Fibroblast of lung (primary cell): ENCODE data around the gene CACNB2.

Experiments used
- EZH2 ChIP-seq: IDR thresholded peaks from 2 replicates; pipeline ENCODE4 v1.5.1; 2012; ENCODE audit warnings: low read length, control low read depth, mild to moderate bottlenecking; ENCODE audit errors: missing control alignments
- TF ChIP-seq, protein P1 (sequence below), 2 donors: IDR thresholded peaks in 1 of 2; conservative IDR thresholded peaks in 1 of 2; 1 replicate in 1 of 2; 2 replicates in 1 of 2; pipeline ENCODE4 v1.5.1; 2011 to 2012; ENCODE audit warnings: low read length in 2 of 2, control low read depth in 1 of 2, inconsistent platforms in 1 of 2, low read depth in 1 of 2, mild to moderate bottlenecking in 1 of 2

GRCh38 chr10:18364987-18365775 is 225.0 kb downstream of the CACNB2 start:
- TF ChIP-seq, protein P1, sequence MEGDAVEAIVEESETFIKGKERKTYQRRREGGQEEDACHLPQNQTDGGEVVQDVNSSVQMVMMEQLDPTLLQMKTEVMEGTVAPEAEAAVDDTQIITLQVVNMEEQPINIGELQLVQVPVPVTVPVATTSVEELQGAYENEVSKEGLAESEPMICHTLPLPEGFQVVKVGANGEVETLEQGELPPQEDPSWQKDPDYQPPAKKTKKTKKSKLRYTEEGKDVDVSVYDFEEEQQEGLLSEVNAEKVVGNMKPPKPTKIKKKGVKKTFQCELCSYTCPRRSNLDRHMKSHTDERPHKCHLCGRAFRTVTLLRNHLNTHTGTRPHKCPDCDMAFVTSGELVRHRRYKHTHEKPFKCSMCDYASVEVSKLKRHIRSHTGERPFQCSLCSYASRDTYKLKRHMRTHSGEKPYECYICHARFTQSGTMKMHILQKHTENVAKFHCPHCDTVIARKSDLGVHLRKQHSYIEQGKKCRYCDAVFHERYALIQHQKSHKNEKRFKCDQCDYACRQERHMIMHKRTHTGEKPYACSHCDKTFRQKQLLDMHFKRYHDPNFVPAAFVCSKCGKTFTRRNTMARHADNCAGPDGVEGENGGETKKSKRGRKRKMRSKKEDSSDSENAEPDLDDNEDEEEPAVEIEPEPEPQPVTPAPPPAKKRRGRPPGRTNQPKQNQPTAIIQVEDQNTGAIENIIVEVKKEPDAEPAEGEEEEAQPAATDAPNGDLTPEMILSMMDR (conservative IDR thresholded peaks at IDR 0.05 in 1 of 2, IDR thresholded peaks at IDR 0.05 in 1 of 2; ENCODE audit: low read depth in 1 of 2, low read length in 2 of 2) = no peak
- no peak for TF ChIP-seq EZH2
